ENCODE results near the gene SLC39A9.

SLC39A9 gene

DNA sequence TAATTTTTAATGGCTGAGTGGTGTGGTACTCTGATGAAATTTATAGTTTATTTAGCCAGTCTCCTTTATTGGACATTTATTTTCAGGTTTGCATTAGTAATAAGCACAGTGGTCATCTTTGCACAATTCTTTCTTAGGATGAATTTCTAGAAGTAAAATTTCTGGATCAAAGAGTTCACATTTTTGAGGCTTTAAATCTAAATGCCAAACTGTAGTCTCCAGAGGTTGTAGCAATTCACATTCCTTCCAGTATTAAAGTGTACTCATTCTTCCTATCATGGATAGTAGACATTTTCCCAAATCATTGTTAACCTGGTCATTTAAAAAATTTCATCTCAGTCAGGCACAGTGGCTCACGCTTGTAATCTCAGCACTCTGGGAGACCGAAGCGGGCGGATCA lies 24.8 kb downstream of the SLC39A9 start:
- H3K4me3 ChIP-seq (ENCODE audit: low read depth, low read length), result no peak overlapping the region
- TF ChIP-seq, protein P1, sequence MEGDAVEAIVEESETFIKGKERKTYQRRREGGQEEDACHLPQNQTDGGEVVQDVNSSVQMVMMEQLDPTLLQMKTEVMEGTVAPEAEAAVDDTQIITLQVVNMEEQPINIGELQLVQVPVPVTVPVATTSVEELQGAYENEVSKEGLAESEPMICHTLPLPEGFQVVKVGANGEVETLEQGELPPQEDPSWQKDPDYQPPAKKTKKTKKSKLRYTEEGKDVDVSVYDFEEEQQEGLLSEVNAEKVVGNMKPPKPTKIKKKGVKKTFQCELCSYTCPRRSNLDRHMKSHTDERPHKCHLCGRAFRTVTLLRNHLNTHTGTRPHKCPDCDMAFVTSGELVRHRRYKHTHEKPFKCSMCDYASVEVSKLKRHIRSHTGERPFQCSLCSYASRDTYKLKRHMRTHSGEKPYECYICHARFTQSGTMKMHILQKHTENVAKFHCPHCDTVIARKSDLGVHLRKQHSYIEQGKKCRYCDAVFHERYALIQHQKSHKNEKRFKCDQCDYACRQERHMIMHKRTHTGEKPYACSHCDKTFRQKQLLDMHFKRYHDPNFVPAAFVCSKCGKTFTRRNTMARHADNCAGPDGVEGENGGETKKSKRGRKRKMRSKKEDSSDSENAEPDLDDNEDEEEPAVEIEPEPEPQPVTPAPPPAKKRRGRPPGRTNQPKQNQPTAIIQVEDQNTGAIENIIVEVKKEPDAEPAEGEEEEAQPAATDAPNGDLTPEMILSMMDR (IDR thresholded peaks at IDR 0.05; ENCODE audit: borderline replicate concordance, insufficient read depth, low read depth, low read length), result no peak

DNA sequence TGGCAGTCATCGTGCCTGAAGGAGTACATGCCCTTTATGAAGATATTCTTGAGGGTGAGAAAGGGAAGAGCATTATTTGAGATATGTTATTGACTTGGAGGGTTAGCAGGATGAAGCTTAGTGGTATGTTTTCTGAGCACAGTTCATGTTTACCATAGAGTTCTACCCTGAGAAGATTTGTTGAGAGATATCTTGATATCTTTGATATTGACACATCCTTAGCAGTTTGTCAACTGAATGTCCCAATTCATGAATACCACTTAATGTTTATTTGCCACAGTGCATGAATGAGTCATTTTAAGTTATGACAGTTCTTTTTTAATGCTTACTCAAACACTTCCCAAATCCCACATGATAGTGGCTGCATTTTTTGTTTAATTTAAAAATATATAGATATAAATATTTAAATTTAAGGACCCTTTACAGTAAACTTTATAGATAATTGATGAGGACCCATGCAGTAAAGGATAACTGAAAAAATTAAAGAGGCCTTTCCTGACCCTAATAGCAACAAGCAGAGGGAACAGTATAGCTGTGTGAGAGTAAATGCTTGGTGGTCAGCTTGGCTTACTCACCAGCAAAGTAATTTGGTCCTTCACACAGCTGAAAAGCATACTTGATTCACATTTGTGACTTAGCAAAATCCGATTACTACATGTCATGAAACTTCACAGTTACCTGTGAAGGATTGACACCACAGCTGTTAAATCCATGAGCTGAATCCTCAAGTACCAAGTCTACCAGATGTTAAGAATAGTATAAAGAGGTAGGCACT lies 25.8 kb downstream of the SLC39A9 start:
- no peak overlapping the region for H3K4me3 ChIP-seq (ENCODE audit: low read depth, low read length)
- TF ChIP-seq, protein P1 (IDR thresholded peaks at IDR 0.05; ENCODE audit: borderline replicate concordance, insufficient read depth, low read depth, low read length), result no peak

DNA sequence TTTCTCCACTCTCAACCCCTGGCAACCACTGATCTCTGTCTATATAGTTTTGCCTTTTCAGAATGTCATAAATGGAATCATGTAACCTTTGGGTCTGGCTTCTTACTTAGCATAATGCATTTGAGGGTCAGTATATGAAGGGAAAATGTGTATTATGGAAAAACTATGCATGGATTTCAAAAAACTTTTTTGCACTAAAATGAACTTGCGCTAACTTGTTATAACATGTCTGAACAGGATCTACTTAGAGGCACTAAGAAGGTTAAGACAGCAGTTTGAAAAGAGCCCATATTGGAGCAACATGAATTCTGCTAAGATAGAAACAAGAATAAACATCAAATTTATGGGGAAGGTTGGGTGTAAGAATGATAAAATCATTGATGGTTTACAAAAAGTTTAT lies 29.1 kb downstream of the SLC39A9 start:
- TF ChIP-seq, protein P1 (IDR thresholded peaks at IDR 0.05; ENCODE audit: borderline replicate concordance, insufficient read depth, low read depth, low read length), result no peak

DNA sequence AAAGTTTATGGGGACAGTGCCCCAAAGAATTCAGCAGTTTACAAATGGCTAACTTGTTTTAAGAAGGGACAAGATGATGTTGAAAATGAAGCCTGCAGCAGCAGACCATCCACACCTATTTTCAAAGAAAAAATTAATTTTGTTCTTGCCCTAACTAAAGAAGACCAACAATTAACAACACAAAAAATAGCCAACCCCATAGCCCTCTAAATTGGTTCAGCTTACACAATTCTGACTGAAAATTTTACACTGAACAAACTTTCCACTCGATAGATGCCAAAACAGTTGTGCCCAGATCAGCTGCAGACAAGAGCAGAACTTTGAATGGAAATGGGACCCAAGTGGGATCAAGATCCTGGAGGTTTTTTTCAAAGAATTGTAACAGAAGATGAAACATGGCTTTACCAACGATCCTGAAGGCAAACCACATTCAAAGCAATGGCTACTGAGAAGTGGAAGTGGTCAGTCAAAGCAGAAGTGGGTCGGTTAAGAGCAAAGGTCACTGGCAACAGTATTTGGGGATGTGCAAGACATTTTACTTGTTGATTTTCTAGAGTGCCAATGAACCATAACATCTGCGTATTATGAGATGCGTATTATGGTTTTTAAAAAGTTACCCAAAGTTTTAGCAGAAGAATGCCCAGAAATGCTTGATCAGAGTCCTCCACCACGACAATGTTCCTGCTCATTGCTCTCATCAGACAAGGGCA lies 30.0 kb downstream of the SLC39A9 start:
- TF ChIP-seq, protein P1 (IDR thresholded peaks at IDR 0.05; ENCODE audit: borderline replicate concordance, insufficient read depth, low read depth, low read length), result no peak
- H3K4me3 ChIP-seq (ENCODE audit: low read depth, low read length), result no peak overlapping the region

More for the DNA sequence above, 29.1 kb downstream of the SLC39A9 start:
- no peak overlapping the region for H3K4me3 ChIP-seq (ENCODE audit: low read depth, low read length)

DNA sequence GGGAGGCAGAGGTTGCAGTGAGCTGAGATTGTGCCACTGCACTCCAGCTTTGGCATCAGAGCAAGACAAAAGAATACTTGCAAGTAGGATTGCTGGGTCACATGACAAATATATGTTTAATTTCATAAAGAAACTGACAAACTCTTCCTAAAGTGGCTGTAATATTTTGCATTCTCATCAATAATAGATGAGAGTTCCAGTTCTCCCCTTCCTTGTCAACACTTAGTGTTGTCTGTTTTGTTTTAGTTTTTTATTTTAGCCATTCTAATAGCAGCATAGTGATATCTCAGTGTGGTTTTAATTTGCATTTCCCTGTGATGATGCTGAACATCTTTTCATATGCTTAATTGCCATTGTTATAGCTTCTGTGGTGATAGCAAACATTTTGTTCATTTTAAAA lies 31.2 kb downstream of the SLC39A9 start:
- no peak overlapping the region for H3K4me3 ChIP-seq (ENCODE audit: low read depth, low read length)
- TF ChIP-seq, protein P1 (IDR thresholded peaks at IDR 0.05; ENCODE audit: borderline replicate concordance, insufficient read depth, low read depth, low read length), result no peak

DNA sequence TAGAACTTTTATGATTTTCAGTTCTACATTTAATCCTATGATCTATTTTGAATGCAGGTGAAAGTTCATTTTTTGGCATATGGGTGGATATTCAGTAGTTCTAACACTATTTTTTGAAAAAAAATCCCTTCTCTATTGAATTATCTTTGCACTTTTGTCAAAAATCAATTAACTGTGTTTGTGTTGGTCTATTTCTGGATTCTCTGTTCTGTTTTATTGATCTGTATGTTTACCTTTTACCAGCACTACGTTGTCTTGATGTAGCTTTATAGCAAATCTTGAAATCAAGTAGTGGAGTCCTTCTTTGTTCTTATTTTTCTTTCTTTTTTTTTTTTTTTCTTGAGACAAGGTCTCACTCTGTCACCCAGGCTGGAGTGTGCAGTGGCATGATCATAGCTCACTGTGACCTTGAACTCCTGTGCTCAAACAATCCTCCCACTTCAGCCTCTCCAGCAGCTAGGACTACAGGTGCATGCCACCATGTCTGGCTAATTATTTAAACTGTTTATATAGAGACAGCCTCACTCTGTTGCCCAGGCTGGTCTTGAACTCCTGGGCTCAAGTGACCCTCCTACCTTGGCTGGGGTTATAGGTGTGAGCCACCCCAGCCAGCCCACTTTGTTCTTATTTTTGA lies 31.9 kb downstream of the SLC39A9 start:
- TF ChIP-seq, protein P1 (IDR thresholded peaks at IDR 0.05; ENCODE audit: borderline replicate concordance, insufficient read depth, low read depth, low read length), result no peak
- H3K4me3 ChIP-seq (ENCODE audit: low read depth, low read length), result no peak overlapping the region
